Daoy (cell line): ENCODE data around the gene CALCB. TPM values are rescaled to one million over a fixed set of nuclear protein-coding genes. Genes with fewer than 3 reads are reported as not detected.

ENCODE experiments used
- DNase-seq: peaks from one replicate; pipeline ENCODE4 v3.0.0-alpha.2; 2015; ENCODE audit warnings: low read depth
- total RNA-seq: library from RNA; depleted of rRNA; stranded (reverse); fragments of >200 nt; shearing (Covaris generic); gene quantifications from 2 replicates; pipeline ENCODE4 v1.2.3, GENCODE V29; 2014

Gene CALCB
- total RNA-seq, 1 experiment from 2014 or later = not detected

GRCh38 chr11:15074206-15075161, 1.1 kb downstream of the CALCB start:
- peak; percentile 78 for DNase-seq

DNA sequence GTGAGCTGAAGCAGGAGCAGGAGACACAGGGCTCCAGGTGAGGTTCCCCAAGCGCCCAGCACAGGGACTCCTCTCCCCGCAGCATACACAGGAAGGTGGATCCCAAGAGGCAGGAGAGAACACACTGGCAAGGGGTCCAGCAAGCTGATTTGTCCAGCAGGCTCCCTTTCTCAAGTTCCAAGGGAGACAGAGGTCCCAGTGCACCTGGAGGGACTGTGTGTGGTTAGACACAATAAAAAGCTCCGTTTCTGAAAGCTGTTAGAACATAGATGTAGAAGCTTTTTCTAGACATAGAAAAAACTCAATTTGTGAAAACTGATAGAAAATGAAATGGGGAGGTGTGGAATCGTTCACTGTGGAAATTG, 1.8 kb downstream of the CALCB start:
- DNase-seq = no peak

GRCh38 chr11:15091175-15091574, 17.8 kb downstream of the CALCB start:
- no peak for DNase-seq

DNA sequence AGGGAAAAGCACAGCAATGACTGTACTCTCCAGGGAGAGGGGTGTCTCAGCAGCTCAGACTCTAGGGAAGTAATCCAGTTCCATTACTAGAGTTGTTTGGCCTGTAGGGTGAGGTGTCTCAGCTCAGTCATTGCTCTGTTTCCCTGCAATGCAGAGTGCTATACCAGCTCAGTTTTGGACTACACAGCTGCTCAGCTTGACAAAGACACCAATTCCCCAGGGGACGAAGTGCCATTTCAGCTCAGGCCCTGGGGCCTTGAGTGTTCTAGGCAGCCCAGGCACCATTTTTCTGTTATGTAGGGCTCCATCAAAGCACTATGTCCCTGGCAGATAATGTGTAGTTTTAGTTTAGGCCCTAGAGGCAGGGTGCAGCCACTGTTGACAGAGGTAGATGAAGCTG, 18.2 kb downstream of the CALCB start:
- DNase-seq = no peak

- DNase-seq = no peak
Observed at GRCh38 chr11:15093432-15093831, 20.0 kb downstream of the CALCB start.

DNA sequence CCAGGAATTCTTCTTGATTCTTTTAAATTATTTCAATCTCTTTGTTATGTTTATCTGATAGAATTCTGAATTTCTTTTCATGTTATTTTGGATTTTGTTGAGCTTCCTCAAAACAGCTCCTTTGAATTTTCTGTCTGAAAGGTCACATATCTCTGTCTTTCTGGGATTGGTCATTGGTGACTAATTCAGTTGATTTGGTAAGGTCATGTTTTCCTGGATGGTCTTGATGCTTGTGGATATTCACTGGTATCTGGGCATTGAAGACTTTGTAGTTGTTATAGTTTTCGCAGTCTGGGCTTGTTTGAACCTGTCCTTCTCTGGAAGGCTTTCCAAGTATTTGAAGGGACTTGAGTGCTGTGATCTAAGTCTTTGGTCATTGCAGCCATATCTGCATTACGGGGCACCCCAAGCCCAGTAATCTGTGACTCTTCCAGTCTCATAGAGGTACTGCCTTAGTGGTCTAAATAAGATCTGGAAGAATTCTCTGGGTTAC, 22.4 kb downstream of the CALCB start:
- DNase-seq = no peak

DNA sequence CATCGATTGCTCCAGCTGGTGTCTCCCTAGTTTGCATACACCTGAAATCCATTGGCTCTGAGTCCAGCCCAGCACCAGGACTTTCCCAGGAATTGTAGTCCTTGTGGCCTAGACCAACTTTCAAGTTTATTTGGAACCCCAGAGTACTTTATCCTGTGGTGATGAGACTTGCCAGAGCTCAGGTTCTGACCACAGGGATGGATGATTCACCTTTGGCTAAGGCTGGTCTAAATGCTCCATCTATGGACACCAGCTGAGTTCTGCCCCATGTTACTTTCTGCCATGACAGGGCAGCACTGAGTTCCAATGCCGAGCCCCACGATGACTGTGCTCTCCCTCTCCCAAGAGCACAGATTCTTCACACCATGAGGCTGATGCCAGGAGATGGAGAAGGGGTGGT, 24.0 kb downstream of the CALCB start:
- no peak for DNase-seq

- DNase-seq = no peak
Observed at GRCh38 chr11:15099267-15099666, 25.9 kb downstream of the CALCB start.

GRCh38 chr11:15101072-15101709, 27.8 kb downstream of the CALCB start:
- DNase-seq = peak; percentile 56

GRCh38 chr11:15104166-15104565, 30.8 kb downstream of the CALCB start:
- no peak for DNase-seq

DNA sequence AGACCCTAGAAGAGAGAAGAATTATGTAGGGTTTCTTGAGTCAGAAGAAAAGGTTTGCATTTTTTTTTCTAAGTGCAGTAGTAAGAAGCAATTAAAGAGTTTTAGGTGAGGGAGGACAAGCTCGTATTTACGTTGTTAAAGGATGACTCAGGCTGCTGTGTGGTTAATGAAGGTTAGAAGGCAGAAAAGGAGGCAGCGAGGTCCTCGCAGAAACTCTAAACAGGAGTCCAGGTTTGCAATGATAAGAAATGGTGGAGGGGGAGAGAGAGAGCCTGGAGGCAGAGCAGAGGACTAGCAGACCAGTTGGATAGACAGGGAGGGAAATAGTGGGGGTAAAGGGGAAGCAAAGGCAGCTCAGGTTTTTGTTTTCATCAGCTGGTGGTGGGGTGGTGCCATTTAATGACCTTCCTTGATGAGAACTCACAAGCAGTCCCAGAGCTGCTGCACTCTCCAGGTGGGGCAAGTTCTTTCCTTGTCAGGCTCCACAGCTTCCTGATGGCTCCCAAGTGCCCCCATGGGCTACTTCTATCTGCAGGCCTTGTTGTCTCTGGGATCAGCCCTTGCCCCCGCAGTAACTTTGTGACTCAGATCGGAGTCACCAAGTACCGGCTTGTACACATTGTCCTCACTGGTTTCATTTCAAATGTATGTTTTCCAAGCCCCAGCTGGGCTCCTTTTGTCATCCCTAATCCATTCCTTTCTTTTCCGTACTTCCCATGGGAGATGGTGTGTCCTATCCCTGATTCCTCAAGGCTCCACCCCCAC, 33.0 kb downstream of the CALCB start:
- peak; percentile 54 for DNase-seq

GRCh38 chr11:15107730-15108515, 34.5 kb downstream of the CALCB start:
- peak; percentile 27 for DNase-seq

GRCh38 chr11:15108592-15109130, 35.3 kb downstream of the CALCB start:
- no peak for DNase-seq

GRCh38 chr11:15109602-15110001, 36.2 kb downstream of the CALCB start:
- DNase-seq = no peak

- DNase-seq = no peak
Observed at GRCh38 chr11:15111215-15111614, 37.8 kb downstream of the CALCB start.

GRCh38 chr11:15112131-15112541, 38.7 kb downstream of the CALCB start:
- no peak for DNase-seq

DNA sequence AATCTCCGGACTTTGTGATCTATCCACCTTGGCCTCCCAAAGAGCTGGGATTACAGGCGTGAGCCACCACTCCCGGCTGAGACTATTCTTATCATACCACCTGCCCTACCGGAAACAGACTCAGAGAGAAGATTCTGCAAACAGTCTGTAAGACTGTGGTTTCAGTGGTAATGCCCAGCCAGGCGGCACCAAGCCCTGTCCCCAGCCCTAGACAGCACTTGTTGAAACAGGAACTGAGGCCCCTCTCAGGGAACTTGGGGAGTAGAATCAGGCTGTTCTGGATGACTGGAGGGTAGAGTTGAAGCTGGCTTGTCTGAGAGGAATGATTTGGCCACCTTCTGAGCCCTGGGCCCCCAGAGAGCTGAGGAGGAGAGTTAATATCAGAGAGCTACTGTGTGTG, 40.0 kb downstream of the CALCB start:
- no peak for DNase-seq

- no peak for DNase-seq
Observed at GRCh38 chr11:15114501-15115475, 41.4 kb downstream of the CALCB start, which contains the start of gene INSC. Gene INSC, plus strand, starts transcription at chr11:15114923. Its CDS starts 34,252 bp downstream, at chr11:15149175.

DNA sequence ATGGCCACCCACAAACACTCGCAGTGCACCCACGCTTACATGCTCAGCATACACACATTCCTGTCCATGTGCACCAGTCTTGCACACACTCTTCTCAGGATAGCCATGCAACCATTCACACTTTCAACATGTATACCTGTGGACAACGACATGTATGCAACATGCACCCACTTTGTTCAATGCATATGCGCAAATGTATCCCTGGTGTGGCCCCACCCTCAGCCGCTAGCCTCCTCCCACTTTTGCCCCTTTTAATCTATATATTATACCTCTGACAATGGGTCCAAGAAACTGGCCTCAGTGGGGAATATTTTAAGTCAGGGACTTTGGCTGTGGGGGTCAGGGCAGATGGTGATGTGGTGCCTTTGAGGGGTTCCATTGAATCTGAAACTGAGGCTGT, 42.3 kb downstream of the CALCB start:
- no peak for DNase-seq

GRCh38 chr11:15117751-15118150, 44.4 kb downstream of the CALCB start:
- DNase-seq = no peak
